ENCODE results near the gene ZIC1. TPM values are rescaled to one million over a fixed set of nuclear protein-coding genes. Genes with fewer than 3 reads are reported as not detected.
A peak's percentile ranks its signal among the peaks of the same experiment; 100 is the strongest.

Gene ZIC1
- total RNA-seq, 1 experiment from 2014 or later, result not detected

- no peak overlapping the region for H3K56ac ChIP-seq (ENCODE audit: insufficient read length, low read depth, low read length)
- H3K4me3 Mint-ChIP-seq, result peak overlapping the region; percentile 63 to 82
- no peak overlapping the region for H2BK120ac ChIP-seq (ENCODE audit: low read depth, low read length, poor library complexity, severe bottlenecking)
- H3K27me3 ChIP-seq (ENCODE audit: insufficient read depth, low read length), result peaks cover 82% of the 10 kb centered on the region
- H2BK15ac ChIP-seq (ENCODE audit: low read depth, low read length), result no peak overlapping the region
- no peak overlapping the region for H3K27ac ChIP-seq (ENCODE audit: insufficient read length, low read depth, low read length)
- peaks cover 3% of the 10 kb centered on the region for H3K4me1 ChIP-seq (ENCODE audit: insufficient read depth, low read length)
- TF ChIP-seq, protein P1, sequence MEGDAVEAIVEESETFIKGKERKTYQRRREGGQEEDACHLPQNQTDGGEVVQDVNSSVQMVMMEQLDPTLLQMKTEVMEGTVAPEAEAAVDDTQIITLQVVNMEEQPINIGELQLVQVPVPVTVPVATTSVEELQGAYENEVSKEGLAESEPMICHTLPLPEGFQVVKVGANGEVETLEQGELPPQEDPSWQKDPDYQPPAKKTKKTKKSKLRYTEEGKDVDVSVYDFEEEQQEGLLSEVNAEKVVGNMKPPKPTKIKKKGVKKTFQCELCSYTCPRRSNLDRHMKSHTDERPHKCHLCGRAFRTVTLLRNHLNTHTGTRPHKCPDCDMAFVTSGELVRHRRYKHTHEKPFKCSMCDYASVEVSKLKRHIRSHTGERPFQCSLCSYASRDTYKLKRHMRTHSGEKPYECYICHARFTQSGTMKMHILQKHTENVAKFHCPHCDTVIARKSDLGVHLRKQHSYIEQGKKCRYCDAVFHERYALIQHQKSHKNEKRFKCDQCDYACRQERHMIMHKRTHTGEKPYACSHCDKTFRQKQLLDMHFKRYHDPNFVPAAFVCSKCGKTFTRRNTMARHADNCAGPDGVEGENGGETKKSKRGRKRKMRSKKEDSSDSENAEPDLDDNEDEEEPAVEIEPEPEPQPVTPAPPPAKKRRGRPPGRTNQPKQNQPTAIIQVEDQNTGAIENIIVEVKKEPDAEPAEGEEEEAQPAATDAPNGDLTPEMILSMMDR (conservative IDR thresholded peaks at IDR 0.05), result no peak
- peak overlapping the region; percentile 38 for H2BK12ac ChIP-seq (ENCODE audit: insufficient read length, low read depth, low read length)
- H3T11ph ChIP-seq (ENCODE audit: low read length), result no peak overlapping the region
- peaks cover 31% of the 10 kb centered on the region for H3K23me2 ChIP-seq (ENCODE audit: insufficient read length, low read depth, low read length, poor library complexity, severe bottlenecking)
- no peak for DNase-seq
- no CpG with 5 or more reads among the region's 31 CpGs for WGBS (ENCODE audit: extremely low coverage, insufficient read length, low lambda C conversion rate)
- H3K9ac ChIP-seq (ENCODE audit: extremely low read depth, insufficient read length, low read length), result no peak overlapping the region
- no peak overlapping the region for H2BK20ac ChIP-seq (ENCODE audit: low read depth, low read length, poor library complexity, severe bottlenecking)
- H3K18ac ChIP-seq (ENCODE audit: insufficient read length, low read depth, low read length), result peak overlapping the region; percentile 56
- H3K79me1 ChIP-seq (ENCODE audit: insufficient read depth, low read depth, low read length, poor library complexity, severe bottlenecking), result no peaks in the 10 kb centered on the region
- H3K23ac ChIP-seq (ENCODE audit: insufficient read length, low read depth, low read length), result no peak overlapping the region
- H3K27ac Mint-ChIP-seq, result no peak overlapping the region
- no peak overlapping the region for H3K4ac ChIP-seq (ENCODE audit: low read depth, low read length)
- no peak overlapping the region for H4K91ac ChIP-seq (ENCODE audit: insufficient read length, low read depth, low read length)
- no peaks in the 10 kb centered on the region for H4K20me1 ChIP-seq (ENCODE audit: control insufficient read depth, insufficient read depth, insufficient read length)
- peak overlapping the region; percentile 84; the same call in 1 of the 2 replicates for H3K14ac ChIP-seq (ENCODE audit: insufficient read depth, low read length)
- peaks cover 100% of the 10 kb centered on the region for H3K27me3 Mint-ChIP-seq (ENCODE audit: low read depth)
- peak overlapping the region; percentile 83 for H3K4me2 ChIP-seq (ENCODE audit: insufficient read depth, insufficient read length, low read length)
- peaks cover 3 to 17% of the 10 kb centered on the region in 2 experiments; a peak in 3 of 5 replicates for H3K9me3 Mint-ChIP-seq
- no peaks in the 10 kb centered on the region for H3K9me3 ChIP-seq (ENCODE audit: control insufficient read depth, low read depth, low read length)
- H4K5ac ChIP-seq (ENCODE audit: insufficient read length, low read depth, low read length), result no peak overlapping the region
- no peak overlapping the region for H2BK5ac ChIP-seq (ENCODE audit: insufficient read length, low read length)
- H4K8ac ChIP-seq (replicated peaks; ENCODE audit: insufficient read length, low read depth, low read length), result no peak overlapping the region
- H2AK5ac ChIP-seq (ENCODE audit: insufficient read length, low read length), result no peak overlapping the region
- peaks cover 0 to 2% (median 0%) of the 10 kb centered on the region in 3 experiments; a peak in 1 of 7 replicates for H3K36me3 Mint-ChIP-seq (ENCODE audit: insufficient read depth in 1 of 3, low read depth in 3 of 3)
- H3K4me1 Mint-ChIP-seq, result peaks cover 40 to 78% of the 10 kb centered on the region in 2 experiments
- H2AFZ ChIP-seq (ENCODE audit: low read length), result no peak overlapping the region
- no peaks in the 10 kb centered on the region for H3K79me2 ChIP-seq (ENCODE audit: insufficient read depth, low read length)
These were observed 15.0 kb upstream of the ZIC1 start for GRCh38 chr3:147393943-147394883.
